Embryonic facial prominence (tissue), 1 donor: ENCODE measurements around the gene MARCHF5.
"Not testable (repeated sequence)": the region's sequence is repeated elsewhere in the genome, so short reads cannot be mapped to it uniquely, and the experiment has no call there.

ENCODE experiments used
- DNase-seq: peaks from one replicate; pipeline ENCODE4 v3.0.0-alpha.2; 2016; ENCODE audit errors: extremely low spot score

MARCHF5 gene

GRCh38 chr10:92305133-92306072, 14.4 kb downstream of the MARCHF5 start:
- no peak for DNase-seq

- DNase-seq: no peak
Observed at GRCh38 chr10:92309272-92309671, 18.3 kb downstream of the MARCHF5 start.

DNA sequence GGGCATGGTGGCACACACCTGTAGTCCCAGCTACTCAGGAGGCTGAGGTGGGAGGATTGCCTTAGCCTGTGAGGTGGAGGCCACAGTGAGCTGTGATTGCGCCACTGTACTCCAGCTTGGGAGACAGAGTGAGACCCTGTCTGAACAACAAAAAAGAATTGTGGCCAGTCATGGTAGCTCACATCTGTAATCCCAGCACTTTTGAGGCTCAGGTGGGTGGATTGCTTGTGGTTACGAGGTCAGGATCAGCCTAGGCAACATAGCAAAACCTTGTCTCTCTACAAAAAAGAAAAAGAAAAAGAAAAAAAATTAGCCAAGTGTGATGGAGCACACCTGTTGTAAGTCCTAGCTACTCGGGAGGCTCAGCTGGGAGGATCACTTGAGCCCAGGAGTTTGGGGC, 22.8 kb downstream of the MARCHF5 start:
- DNase-seq: no peak

DNA sequence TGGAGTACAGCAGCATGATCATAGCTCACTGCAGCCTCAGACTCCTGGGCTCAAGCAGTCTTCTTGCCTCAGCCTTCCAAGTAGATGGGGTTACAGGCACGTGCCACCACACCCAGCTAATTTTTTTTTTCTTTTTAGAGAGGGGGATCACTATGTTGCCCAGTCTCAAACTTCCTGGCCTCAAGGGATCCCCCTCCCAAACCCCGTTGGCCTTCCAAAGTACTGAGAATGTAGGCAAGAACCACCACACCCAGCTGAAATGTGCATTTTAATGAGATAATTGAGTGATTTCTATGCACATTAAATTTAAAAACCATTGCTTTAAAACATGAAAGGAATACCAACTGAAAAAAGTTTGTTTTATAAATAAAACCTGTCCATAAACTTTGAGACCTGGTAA, 25.6 kb downstream of the MARCHF5 start:
- no peak for DNase-seq

DNA sequence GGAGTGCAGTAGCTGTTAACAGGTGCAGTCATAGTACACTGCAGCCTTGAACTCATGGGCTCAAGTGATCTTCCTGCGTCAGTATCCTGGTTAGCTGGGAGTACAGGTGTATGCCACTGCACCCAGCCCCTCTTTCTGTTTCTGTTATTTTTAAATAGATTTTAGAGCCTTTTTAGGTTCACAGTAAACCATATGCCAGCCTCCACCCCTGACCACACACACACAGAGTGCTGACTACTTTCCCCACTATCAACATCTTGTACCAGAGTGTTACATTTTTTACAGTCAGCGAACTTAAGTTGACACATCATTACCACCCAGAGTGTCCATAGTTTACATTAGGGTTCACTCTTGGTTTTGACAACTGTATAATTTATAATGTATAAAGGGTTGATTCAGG, 32.1 kb downstream of the MARCHF5 start:
- DNase-seq: no peak

DNA sequence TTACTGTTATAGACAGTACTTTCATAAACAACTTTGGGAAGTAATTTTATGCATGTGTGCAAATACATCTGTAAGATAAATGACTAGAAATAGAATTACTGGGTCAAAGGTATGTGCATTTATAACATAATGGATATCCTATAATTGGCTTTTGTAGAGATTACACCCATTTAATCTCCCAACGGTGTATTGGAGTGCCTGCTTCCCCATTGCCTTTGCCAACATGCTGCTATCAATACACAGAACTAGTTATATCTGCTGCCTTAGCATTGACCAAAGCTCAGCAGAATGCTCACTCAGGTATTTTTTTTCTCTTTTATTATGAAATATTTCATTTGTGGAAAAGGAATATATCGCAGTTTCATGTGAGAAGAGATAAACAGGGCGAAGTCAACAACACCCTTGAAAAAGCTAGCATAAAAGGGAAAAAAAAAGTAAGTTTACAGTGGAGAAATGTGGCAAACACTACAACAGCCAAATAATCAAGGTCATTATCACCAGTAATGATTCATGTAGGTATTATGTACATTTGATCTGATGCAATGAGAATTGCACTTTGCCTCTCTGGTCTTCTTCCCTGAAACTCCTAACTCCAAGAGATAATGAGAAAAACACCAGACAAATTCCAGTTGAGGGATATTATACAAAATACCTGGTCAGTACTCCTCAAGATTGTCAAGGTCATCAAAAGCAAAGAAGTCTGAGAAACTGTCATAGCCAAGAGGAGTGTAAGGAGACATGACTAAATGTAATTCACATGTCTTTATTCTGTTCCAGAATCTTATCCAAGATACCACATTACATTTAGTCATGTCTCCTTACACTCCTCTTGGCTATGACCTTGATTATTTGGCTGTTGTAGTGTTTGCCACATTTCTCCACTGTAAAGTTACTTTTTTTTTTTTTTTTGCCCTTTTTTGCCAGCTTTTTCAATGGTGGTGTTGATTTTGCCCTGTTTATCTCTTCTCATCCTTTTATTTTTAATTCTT, 36.8 kb downstream of the MARCHF5 start:
- DNase-seq: no peak

DNA sequence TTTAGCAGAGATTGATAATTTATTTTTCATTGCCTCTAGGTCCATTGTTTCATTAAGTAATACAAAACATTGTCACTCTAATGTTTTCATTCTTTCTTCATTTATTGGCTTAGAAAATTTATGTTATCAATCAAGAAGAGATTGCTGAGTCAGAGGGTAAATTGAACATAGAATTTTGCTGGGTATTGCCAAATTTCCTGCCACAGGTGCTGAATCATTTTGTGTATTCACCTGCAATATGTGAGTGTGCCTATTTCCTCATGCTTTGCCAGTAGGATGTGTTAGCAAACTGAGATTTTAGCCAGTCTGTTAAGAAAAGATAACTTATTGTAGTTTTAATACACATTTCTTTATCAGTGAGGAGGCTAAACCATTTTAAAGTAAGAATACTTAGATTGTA, 38.0 kb downstream of the MARCHF5 start:
- DNase-seq: no peak

GRCh38 chr10:92329927-92330326, 39.0 kb downstream of the MARCHF5 start:
- DNase-seq: not testable (repeated sequence)

GRCh38 chr10:92342796-92343195, 51.8 kb downstream of the MARCHF5 start:
- DNase-seq: no peak

GRCh38 chr10:92345575-92345974, 54.6 kb downstream of the MARCHF5 start:
- DNase-seq: not testable (repeated sequence)

DNA sequence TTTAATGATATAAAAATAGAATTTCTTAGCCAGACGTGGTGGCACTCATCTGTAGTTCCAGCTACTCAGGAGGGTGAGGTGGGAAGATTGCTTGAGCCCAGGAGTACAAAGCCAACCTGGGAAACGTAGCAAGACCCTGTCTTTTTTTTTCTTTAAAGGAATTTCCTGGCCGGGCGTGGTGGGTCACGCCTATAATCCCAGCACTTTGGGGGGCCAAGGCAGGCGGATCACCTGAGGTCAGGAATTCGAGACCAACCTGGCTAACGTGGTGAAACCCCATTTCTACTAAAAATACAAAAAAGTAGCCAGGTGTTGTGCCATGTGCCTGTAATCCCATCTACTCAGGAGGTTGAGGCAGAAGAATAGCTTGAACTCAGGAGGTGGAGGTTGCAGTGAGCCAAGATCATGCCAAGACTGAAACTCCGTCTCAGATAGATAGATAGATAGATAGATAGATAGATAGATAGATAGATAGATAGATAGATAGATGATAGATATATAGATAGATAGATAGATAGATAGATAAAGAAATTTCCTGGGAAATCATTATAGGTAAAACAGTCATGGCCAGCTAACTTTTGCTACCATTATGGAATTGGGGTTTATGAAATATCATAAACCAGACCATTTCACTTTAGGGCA, 56.2 kb downstream of the MARCHF5 start:
- not testable (repeated sequence) for DNase-seq

DNA sequence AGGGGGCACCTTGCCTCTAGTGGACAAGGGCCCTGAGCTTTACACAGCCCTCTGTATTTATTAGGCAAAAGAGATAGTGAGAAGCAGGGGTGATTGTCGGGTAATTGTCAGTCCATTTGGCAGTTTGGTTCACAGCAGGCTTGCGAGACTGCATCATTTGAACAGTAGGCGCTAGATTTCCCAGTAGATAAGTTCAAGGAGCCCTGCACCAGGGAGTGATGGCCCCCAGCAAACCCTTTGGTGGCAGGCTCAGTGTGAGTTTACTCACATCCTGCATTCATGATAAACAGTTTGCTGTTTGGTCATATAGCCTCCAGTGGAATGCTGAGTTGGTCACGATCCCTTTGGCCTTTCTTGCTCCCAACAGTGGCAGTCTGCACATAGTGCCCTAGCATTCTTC, 59.4 kb downstream of the MARCHF5 start:
- DNase-seq: no peak

DNA sequence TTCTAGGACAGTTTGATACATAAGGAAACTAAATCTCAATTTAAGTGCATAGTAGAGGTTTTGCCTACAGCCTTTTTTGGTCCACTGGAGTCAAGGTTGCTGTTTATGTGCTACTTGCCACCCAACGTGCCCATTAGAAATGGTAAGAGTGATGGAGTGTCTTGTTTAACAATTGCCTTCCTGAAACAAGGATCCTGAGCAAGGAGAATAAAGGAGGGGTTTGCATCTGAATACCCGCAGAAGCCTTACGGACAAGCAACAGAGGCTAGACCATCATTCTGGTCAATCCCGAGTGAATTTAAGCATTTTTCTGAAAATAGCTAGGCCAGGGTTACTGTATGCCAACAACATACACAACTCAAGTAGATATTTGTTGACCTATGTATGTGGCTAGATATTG, 63.6 kb downstream of the MARCHF5 start:
- DNase-seq: no peak

DNA sequence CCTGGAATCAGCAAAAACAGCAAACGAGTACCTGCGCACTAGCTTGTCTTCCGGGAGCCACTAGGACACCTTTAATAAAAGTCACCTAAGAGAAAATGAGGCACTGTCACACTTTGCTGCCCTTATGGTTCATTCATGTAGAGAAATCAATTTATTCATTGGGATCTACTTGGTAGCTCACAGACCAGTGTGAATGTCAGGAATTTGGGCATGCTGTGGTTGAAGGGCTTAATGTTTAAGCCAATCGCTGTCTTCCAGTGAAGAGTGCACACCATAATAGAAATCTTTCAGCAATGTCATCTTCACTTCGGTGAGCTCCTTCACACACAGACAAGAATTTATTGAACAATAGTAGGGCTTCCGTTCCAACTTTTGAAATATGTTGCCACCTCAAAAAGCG, 65.1 kb downstream of the MARCHF5 start:
- DNase-seq: no peak

DNA sequence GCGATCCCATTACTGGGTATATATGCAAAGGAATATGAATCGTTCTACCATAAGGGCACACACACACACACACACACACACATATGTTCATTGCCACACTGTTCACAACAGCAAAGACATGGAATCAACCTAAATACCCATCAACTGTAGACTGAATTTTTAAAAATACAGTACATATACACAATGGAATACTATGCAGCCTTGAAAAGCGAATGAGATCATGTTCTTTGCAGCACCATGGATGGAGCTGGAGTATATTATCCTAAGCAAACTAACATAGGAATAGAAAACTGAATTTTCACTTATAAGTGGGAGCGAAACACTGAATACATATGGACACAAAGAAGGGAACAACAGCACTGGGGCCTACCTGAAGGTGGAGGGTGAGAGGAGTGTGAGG, 72.5 kb downstream of the MARCHF5 start:
- no peak for DNase-seq

- no peak for DNase-seq
Observed at GRCh38 chr10:92366412-92367021, 75.5 kb downstream of the MARCHF5 start.

DNA sequence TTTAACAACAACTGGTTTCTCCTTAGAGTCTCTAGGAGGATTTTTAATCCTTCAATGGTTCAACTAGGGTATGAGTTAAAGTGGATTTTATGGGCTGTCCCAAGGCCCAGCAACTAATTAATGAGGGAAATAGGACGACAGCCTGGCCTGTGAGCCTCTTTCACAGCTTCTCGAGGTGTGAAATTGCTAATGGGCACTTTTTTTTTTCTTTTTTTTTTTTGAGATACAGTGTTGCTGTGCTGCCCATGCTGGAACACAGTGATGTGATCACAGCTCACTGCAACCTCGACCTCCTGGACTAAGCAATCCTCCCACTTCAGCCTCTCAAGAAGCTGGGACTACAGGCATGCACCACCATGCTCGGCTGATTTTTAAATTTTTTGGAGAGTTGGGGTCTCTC, 87.0 kb downstream of the MARCHF5 start:
- DNase-seq: no peak

DNA sequence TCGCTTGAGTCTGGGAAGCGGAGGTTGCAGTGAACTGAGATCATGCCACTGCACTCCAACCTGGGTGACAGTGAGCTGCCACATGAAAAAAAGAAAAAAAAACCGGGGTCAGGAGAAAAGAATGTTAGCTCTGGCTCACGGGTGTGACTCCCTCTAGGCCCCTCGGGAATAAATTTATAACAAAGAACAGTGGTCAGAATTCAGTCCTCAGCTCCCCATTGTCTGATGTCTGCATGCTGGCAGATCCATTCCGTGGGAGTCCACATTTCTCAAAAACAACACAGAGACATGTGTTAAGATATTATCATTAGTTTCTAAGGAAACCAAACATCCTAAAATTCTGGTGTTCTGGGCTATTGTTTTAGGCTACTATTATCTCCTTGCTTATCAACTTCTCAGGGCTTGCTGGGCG, 90.6 kb downstream of the MARCHF5 start:
- no peak for DNase-seq

- DNase-seq: no peak
Observed at GRCh38 chr10:92382631-92383030, 91.7 kb downstream of the MARCHF5 start.

DNA sequence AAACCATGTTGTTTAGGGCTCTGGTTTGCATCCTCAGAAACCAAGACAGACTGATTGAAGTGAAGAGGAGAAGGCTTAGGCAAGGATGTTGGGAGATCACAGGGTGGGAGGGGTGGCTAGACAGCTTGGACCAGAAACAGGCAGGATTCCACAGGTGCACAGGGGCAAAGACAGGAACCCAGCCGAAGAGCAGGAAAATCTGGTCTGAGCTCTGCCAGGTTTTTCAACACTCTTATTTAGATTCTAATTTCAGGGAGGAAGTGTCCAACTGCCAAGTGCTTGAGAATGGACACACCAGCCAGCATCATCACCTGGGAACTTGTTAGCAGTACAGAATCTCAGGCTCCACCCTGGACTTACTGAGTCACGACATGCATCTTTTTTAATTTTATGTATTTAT, 93.8 kb downstream of the MARCHF5 start:
- no peak for DNase-seq

- DNase-seq: no peak
Observed at GRCh38 chr10:92385831-92386230, 94.9 kb downstream of the MARCHF5 start.
